ENCODE results near the gene PRLR.

The PRLR gene

DNA sequence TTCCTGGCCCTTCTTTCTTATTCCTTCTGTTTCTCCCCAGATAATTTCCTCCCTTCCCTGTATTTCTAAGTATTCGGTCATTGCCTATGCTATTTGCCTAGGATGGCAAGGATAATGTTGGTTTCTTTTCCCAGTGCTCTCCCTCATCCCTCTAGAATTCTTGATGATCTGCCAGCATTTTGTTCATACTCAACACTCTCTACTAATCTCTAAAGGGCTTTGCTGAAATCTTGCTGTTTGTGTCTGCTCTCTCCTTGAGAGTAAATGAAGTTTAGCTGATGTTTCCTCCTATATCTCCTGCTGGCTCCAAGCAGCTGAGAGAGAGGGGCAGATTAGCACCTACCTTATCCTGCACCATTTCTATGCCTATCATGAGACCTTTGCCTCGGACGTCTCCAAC lies 220.6 kb downstream of the PRLR start:
- in situ Hi-C loops (cut with MboI; ENCODE audit: low sequenced_read_pairs), result no loop called here

- in situ Hi-C loops (cut with MboI; ENCODE audit: low sequenced_read_pairs), result no loop called here
Observed at GRCh38 chr5:35009019-35009418, 221.3 kb downstream of the PRLR start.

DNA sequence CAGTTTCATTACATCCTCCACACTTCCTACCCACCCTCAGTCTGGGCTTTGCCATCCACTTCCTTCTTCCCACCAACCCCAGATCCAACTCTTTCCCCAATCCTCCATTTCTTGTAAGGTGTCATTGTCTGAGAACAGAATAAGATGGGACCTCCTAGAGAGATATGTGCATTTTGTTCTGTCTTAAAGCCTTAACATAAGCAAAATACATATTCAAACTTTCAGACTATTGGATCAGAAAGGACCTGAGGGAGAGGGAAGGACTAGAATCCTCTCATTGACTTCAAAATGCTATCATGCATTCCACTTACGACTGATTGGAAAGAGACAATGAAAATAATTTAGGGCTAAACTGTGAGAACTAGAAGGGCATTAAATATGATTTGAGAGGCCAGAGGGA lies 225.5 kb downstream of the PRLR start:
- in situ Hi-C loops (cut with MboI; ENCODE audit: low sequenced_read_pairs), result no loop called here

GRCh38 chr5:35004200-35004599 lies 226.1 kb downstream of the PRLR start:
- in situ Hi-C loops (cut with MboI; ENCODE audit: low sequenced_read_pairs), result no loop called here

- in situ Hi-C loops (cut with MboI; ENCODE audit: low sequenced_read_pairs), result no loop called here
Observed at GRCh38 chr5:35003018-35003957, 227.0 kb downstream of the PRLR start.

GRCh38 chr5:35002459-35002858 lies 227.8 kb downstream of the PRLR start:
- in situ Hi-C loops (cut with MboI; ENCODE audit: low sequenced_read_pairs), result no loop called here

DNA sequence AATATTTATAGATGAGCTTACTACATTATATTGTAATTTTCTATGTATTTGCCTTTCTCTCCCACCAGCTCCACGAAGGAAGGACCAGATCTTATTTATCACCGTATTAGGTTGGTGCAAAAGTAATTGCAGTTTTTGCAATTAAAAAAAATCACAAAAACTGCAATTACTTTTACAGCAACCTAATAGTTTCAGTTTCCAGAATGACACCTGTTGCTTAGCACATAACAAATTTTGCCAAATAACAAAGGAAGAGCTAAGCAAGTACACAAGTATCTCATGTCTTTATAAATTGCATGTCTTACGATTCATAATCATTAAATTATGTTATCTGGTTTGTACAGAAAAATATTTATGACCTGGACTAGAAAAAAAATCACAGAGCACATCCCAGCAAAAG lies 228.4 kb downstream of the PRLR start:
- in situ Hi-C loops (cut with MboI; ENCODE audit: low sequenced_read_pairs), result no loop called here

All from hTERT RPE-1 (cell line).